Adrenal gland (tissue), 12 donors: ENCODE data around the gene ASB10. TPM values are rescaled to one million over a fixed set of nuclear protein-coding genes. Genes with fewer than 3 reads are reported as not detected.
A peak's percentile ranks its signal among the peaks of the same experiment; 100 is the strongest.

Experiments used
- DNase-seq, 7 donors: peaks; one replicate each; pipeline ENCODE4 v3.0.0-alpha.2; 2019 to 2020
- H3K27ac ChIP-seq, 5 donors: fragments of 200-600 bp; sonication (generic) in 4 of 5; 1 replicate in 3 of 5; 2 replicates in 2 of 5; pipeline versions ENCODE4 v1.5.1 to v1.8.0; 2016 to 2020; ENCODE audit warnings: mild to moderate bottlenecking in 1 of 5
- H3K27me3 ChIP-seq: fragments of 200-600 bp; 2 replicates; pipeline ENCODE4 v1.8.0; 2021
- H3K36me3 ChIP-seq, 2 donors: fragments of 200-600 bp; replicated peaks in 1 of 2; 1 replicate in 1 of 2; 2 replicates in 1 of 2; pipeline versions ENCODE4 v1.5.1 to v1.8.0; 2018 to 2022
- H3K4me1 ChIP-seq, 2 donors: fragments of 200-600 bp; replicated peaks in 1 of 2; 1 replicate in 1 of 2; 2 replicates in 1 of 2; pipeline versions ENCODE4 v1.5.1 to v1.8.0; 2018 to 2021
- H3K4me3 ChIP-seq, 4 donors: fragments of 200-600 bp; sonication (generic) in 3 of 4; one replicate each; pipeline ENCODE4 v1.5.1; 2016 to 2018
- H3K9me3 ChIP-seq, 3 donors: fragments of 200-600 bp; sonication (generic) in 1 of 3; replicated peaks in 1 of 3; 1 replicate in 2 of 3; 2 replicates in 1 of 3; pipeline versions ENCODE4 v1.5.1 to v1.8.0; 2016 to 2021
- CTCF ChIP-seq, 6 experiments: fragments of 450-650 bp in 4 of 6; fragments of 200-600 bp in 2 of 6; sonication (generic) in 1 of 6; IDR thresholded peaks; 1 replicate in 5 of 6; 2 replicates in 1 of 6; pipeline versions ENCODE4 v1.5.1 to v1.8.0; 2016 to 2021; ENCODE audit warnings: antibody characterized with exemption in 6 of 6, mild to moderate bottlenecking in 2 of 6, moderate library complexity in 1 of 6
- POLR2A ChIP-seq, 2 donors: fragments of 450-650 bp; IDR thresholded peaks; one replicate each; pipeline ENCODE4 v1.6.1; 2017; ENCODE audit warnings: antibody characterized with exemption in 2 of 2, mild to moderate bottlenecking in 2 of 2, moderate library complexity in 1 of 2
- WGBS, 4 donors: extraction: QIAGEN DNeasy Blood & Tissue Kit in 2 of 4; methylation state at CpG; one replicate each; pipeline versions ENCODE4 v1.1.5 to v1.1.7; 2013 to 2017; 5-methylcytosine and 5-hydroxymethylcytosine counted together
- intact Hi-C, 2 donors: fragments of 100-400 bp; cut with DNase I; formaldehyde crosslinking; loops; one replicate each; pipeline versions ENCODE4 v1.14.1 to v1.15.0; 2022 to 2023
- polyA plus RNA-seq, 3 donors: library from polyadenylated mRNA; stranded (reverse); fragments of 200-250 nt in 2 of 3; fragments of 350-450 nt in 1 of 3; fragmentation: Illumina TruSeq in 1 of 3; extraction: RNeasy Lipid Tissue Mini Kit (QIAGEN cat#74804) in 1 of 3; gene quantifications; one replicate each; pipeline ENCODE4 v1.2.3, GENCODE V29; 2013 to 2014
- total RNA-seq, 9 donors: library from RNA; depleted of rRNA in 4 of 9; stranded (reverse); fragments of >200 nt in 4 of 9; fragments of 120-200 nt in 1 of 9; fragmentation: NEBNext Ultra II Directional in 1 of 9; extraction: Animal tissue kit (Norgen Biotek cat#: 25700) in 1 of 9; gene quantifications; one replicate each; pipeline versions ENCODE4 v1.1.0 to v1.2.4, GENCODE V29; 2013 to 2023
- donor health status: healthy with polysubstance abuse.
- donor health status: Bipolar disorder and iron deficiency.
- donor health status: DM: yes; HTN: yes; CAD: no.
- donor health status: DM: no; HTN: no; CAD: no.
- donor health status: DM: no; HTN: no; CAD: no.
- donor health status: DM: yes; HTN: yes; CAD: no.

Gene ASB10
- total and polyA plus RNA-seq, 12 donors: not detected

GRCh38 chr7:151137076-151137675 lies 49.9 kb downstream of the ASB10 start:
- Histone ChIP-seq H3K9me3 (no peaks in the 10 kb centered on the region), H3K4me1 (no peaks in the 10 kb centered on the region), H3K27me3 (no peaks in the 10 kb centered on the region), H3K4me3 (no peak overlapping the region), H3K27ac (no peak overlapping the region), H3K36me3 (peaks cover 0 to 50% of the 10 kb centered on the region in 2 donors)
- no peak for TF ChIP-seq POLR2A (IDR thresholded peaks at IDR 0.05)
- TF ChIP-seq CTCF (IDR thresholded peaks at IDR 0.05): no peak
- WGBS, 4 donors: 88 to 90% (median 89%) methylated on average over 16 to 22 of the region's 22 CpGs
- intact Hi-C loops: no loop called here
- DNase-seq: peak in 1 of 7 donors; percentile 18

DNA sequence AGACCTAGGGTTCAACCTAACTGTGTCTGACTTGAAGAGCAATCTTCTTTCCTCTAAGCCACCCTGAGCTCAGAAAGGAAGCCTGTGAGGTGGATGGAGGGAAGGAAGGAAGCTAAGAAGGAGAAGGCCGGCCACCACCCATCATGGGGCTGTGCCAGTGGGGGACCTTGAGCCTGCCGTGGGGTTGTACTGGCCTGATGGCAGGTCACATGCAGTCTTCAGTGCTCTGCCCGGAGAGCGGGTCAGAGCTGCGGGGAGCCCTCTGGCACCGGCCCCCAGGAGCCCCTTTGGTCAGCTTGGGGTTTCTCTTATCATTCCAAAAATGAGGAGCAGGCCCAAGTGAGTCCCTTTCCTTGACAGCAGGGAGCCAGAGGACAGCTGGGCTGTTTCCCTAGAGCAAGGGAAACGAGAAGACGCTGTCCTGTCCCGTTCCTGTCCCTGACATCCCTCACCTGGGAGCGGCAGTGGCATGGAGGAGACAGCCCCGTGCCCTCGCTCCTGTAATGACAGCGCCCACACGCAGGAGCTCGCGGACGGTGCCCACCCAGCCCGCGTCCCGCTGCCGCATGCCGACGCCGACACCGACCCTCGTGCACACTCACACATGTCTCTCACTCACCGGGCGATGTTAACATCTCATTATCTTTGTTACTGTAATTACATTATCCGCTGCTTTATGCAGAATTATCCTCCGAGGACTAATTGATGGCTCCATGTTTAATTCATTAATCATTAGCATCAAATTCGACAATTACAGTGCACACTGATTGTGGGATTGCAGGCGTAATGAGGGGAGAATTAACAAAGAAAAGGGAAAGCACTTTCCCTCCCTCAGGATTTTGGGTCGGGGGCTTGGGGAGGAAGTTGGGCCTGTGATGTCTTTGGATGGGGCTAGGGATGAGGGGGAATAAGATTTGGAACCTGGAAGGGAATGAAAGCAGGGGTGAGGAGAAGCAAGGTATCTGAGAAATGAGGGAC lies 50.9 kb downstream of the ASB10 start:
- Histone ChIP-seq H3K27me3 (no peaks in the 10 kb centered on the region), H3K27ac (no peak overlapping the region), H3K9me3 (no peaks in the 10 kb centered on the region), H3K4me3 (no peak overlapping the region), H3K4me1 (no peaks in the 10 kb centered on the region), H3K36me3 (peaks cover 0 to 44% of the 10 kb centered on the region in 2 donors)
- TF ChIP-seq CTCF (IDR thresholded peaks at IDR 0.05): no peak
- TF ChIP-seq POLR2A (IDR thresholded peaks at IDR 0.05): no peak
- 88 to 94% (median 93%) methylated on average over 32 to 33 of the region's 33 CpGs for whole genome bisulfite sequencing, 4 donors
- intact Hi-C loops: no loop called here
- DNase-seq: no peak

GRCh38 chr7:151135525-151135845 lies 51.6 kb downstream of the ASB10 start:
- H3K4me1 ChIP-seq: no peaks in the 10 kb centered on the region
- TF ChIP-seq CTCF (IDR thresholded peaks at IDR 0.05): no peak
- no peak for TF ChIP-seq POLR2A (IDR thresholded peaks at IDR 0.05)
- H3K9me3 ChIP-seq: no peaks in the 10 kb centered on the region
- intact Hi-C loops: no loop called here
- H3K27ac ChIP-seq: no peak overlapping the region
- DNase-seq: no peak
- no peak overlapping the region for H3K4me3 ChIP-seq
- H3K36me3 ChIP-seq: peaks cover 0 to 48% of the 10 kb centered on the region in 2 donors
- 89 to 98% (median 96%) methylated on average over 4 to 5 of the region's 5 CpGs for WGBS, 4 donors
- no peaks in the 10 kb centered on the region for H3K27me3 ChIP-seq

- H3K9me3 ChIP-seq: no peaks in the 10 kb centered on the region
- H3K4me1 ChIP-seq: no peaks in the 10 kb centered on the region
- TF ChIP-seq CTCF (IDR thresholded peaks at IDR 0.05) (no peak), POLR2A (IDR thresholded peaks at IDR 0.05) (no peak)
- whole genome bisulfite sequencing, 4 donors: 93 to 96% (median 94%) methylated on average over 14 of the region's 14 CpGs
- intact Hi-C loops: no loop called here
- no peak for DNase-seq
- H3K4me3 ChIP-seq: no peak overlapping the region
- no peak overlapping the region for H3K27ac ChIP-seq
- peaks cover 0 to 52% of the 10 kb centered on the region in 2 donors for H3K36me3 ChIP-seq
- H3K27me3 ChIP-seq: no peaks in the 10 kb centered on the region
These were observed 52.1 kb downstream of the ASB10 start for GRCh38 chr7:151134743-151135524.
